ENCODE data around the gene ACOT4.
"Not testable (repeated sequence)": the region's sequence is repeated elsewhere in the genome, so short reads cannot be mapped to it uniquely, and the experiment has no call there.

Gene ACOT4

GRCh38 chr14:73591690-73592449 lies at the start of gene ACOT4:
ACOT4 (plus strand) TSS chr14:73591873; CDS start chr14:73591960, 87 bp downstream.
- DNase-seq (ENCODE audit: low spot score), result peak; percentile 69

DNA sequence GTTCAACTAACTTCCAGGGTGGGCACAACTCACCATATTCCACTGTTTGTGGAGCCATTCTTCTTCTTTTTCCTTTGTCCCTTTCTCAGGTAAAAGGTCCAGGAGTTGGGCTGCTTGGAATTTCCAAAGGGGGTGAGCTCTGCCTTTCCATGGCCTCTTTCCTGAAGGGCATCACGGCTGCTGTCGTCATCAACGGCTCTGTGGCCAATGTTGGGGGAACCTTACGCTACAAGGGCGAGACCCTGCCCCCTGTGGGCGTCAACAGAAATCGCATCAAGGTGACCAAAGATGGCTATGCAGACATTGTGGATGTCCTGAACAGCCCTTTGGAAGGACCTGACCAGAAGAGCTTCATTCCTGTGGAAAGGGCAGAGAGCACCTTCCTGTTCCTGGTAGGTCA lies 48.7 kb upstream of the ACOT4 start:
- not testable (repeated sequence) for DNase-seq (ENCODE audit: low spot score)

DNA sequence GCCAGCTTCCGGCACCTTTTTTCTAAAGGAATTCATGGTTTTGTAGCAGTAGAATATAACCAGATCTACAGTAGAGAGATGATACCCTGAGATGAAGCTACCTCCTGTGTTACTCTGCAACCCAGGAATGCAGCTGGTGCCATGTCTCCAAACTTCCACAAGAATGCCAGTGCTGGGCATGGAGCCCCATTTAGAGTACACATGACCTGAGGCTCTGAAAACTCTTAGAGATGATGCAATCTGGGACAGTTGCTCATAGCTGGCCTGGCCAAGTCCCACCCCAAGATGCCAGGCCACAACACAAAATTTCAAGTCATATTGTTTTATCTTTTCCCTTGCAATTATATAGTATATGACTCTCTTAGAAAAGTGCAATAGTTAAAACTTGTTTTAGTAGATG lies 46.3 kb upstream of the ACOT4 start:
- not testable (repeated sequence) for DNase-seq (ENCODE audit: low spot score)

GRCh38 chr14:73549097-73549496 lies 42.6 kb upstream of the ACOT4 start:
- not testable (repeated sequence) for DNase-seq (ENCODE audit: low spot score)

DNA sequence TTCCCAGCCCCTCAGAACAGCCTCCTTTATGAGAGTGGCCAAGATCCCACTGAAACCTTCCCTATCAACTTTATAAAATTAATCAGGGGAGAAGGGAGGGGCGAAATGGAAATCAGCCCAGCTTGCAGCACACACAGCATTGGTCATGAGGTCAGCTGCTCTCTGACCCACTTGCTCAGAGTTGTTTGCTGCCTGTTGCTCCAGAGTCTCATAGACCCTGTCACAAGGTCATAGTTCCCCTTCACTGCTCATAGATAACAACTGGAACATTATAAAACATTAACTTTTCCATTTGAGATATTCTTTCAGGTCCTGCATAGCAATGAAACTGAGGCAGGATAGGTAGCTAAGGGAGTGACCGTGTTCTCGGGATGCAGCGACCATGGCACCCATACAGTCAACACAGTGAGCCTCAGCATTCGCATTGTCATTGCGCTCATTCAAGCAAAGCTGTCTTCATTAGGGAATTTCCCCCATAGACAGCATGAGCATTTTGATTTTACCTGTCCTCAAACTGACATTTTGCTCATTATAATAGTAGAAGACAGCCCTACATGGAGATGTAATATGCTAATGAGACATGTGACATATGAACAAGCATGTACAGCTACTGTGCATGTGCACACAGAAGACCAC lies 41.7 kb upstream of the ACOT4 start:
- DNase-seq (ENCODE audit: low spot score), result not testable (repeated sequence)

GRCh38 chr14:73553845-73554244 lies 37.8 kb upstream of the ACOT4 start:
- DNase-seq (ENCODE audit: low spot score), result no peak

DNA sequence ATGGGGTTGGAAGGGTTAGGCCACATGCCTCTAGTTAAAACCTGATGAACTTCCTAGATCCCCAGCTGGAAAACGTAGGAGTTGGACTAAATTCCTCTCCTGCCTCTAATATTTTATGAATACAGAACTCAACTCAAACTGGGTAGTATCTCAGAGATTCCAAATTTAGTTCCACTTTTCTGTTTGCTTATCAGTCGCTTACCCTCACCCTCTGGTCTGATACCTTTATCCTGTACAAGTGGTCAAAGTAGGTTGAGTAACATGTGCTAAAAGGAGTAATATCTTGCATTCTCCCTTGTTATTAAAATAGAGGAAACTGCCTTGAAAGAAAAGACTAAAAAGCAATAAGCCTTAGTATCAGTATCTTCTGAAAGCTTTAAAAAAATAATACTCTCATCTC lies 34.5 kb upstream of the ACOT4 start:
- DNase-seq (ENCODE audit: low spot score), result not testable (repeated sequence)

DNA sequence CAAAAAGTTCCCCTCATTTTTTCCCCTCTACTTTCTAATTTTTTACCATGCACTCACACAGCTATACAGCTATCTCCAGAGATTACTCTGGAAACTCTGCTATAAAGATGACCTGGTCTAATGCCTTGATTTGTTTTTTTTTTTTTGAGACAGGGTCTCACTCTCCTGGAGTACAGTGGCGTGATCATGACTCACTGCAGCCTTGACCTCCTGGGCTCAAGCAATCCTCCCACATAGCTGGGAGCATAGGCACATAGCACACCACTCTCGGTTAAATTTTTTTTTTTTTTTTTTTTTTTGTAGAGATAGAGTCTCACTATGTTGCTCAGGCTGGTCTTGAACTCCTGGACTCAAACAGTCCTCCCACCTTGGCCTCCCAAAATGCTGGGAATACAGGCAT lies 33.4 kb upstream of the ACOT4 start:
- not testable (repeated sequence) for DNase-seq (ENCODE audit: low spot score)

DNA sequence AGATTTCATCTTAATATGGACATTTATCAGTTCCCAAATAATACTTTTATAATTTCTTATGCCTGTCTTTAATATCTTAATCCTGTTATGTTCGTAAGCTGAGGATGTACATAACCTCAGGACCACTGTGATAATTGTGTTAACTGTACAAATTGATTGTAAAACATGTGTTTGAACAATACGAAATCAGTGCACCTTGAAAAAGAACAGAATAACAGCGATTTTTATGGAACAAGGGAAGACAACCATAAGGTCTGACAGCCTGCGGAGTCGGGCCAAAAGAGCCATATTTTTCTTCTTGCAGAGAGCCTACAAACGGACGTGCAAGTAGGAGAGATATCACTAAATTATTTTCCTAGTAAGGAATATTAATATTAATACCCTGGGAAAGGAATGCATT lies 29.4 kb upstream of the ACOT4 start:
- not testable (repeated sequence) for DNase-seq (ENCODE audit: low spot score)

DNA sequence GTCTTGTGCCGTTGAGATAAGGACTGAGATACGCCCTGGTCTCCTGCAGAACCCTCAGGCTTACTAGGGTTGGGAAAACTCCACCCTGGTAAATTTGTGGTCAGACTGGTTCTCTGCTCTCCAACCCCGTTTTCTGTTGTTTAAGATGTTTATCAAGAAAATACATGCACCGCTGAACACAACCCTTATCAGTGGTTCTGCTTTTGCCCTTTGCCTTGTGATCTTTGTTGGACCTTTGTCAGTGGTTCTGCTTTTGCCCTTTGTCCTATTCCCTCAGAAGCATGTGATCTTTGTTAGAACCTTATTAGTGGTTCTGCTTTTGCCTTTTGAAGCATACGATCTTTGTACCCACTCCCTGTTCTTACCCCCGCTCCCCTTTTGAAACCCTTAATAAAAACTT lies 29.0 kb upstream of the ACOT4 start:
- not testable (repeated sequence) for DNase-seq (ENCODE audit: low spot score)

DNA sequence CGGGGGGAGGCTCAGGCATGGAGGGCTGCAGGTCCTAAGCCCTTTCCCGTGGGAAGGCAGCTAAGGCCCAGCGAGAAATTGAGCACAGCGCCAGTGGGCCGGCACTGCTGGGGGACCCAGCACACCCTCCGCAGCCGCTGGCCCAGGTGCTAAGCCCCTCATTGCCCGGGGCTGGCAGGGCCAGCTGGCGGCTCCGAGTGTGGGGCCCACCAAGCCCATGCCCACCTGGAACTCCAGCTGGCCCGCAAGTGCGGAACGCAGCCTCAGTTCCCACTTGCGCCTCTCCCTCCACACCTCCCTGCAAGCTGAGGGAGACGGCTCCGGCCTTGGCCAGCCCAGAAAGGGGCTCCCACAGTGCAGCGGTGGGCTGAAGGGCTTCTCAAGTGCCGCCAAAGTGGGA lies 25.2 kb upstream of the ACOT4 start:
- DNase-seq (ENCODE audit: low spot score), result not testable (repeated sequence)

DNA sequence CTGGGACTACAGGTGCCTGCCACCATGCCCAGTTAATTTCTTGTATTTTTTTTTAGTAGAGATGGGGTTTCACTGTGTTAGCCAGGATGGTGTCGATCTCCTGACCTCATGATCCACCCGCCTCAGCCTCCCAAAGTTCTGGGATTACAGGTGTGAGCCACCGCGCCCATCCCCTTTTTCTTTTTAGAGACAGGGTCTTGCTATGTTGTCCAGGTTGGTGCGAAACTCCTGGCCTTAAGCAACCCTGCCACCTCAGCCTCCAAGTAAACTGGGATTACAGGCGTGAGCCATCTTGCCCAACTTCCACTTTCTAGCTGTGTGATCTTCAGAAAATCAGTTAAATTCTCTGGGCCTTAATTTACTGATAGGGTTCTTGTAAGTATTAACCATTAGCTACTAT lies 24.7 kb upstream of the ACOT4 start:
- not testable (repeated sequence) for DNase-seq (ENCODE audit: low spot score)

DNA sequence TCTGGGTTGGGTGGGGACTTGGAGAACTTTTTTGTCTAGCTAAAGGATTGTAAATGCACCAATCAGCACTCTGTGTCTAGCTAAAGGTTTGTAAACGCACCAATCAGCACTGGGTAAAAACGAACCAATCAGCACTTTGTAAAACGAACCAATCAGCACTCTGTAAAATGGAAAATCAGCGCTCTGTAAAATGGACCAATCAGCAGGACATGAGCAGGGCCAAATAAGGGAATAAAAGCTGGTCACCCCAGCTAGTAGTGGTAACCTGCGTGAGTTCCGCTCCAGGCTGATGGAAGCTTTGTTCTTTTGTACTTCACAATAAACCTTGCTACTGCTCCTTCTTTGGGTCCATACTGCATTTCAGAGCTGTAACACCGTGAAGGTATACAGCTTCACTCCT lies 24.3 kb upstream of the ACOT4 start:
- DNase-seq (ENCODE audit: low spot score), result no peak

- no peak for DNase-seq (ENCODE audit: low spot score)
Observed at GRCh38 chr14:73567951-73568885, 23.5 kb upstream of the ACOT4 start.

DNA sequence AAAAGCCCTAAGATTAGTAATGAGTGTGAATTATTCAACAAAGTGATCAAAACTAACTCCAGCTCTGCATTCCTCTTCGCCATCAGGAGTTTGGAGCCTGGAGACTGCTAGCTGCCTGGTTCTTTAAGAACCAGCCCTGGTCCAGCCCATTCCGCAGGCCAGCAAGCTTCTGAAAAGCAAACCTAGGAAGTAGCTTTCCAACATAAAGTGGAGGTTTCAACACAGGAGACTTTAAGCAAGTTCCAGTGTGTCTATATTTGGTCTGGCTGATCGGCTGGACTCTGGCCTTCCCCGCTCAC lies 22.8 kb upstream of the ACOT4 start:
- DNase-seq (ENCODE audit: low spot score), result not testable (repeated sequence)

- peak; percentile 86 for DNase-seq (ENCODE audit: low spot score)
Observed at GRCh38 chr14:73569185-73569958, 22.3 kb upstream of the ACOT4 start, which contains the start of gene ACOT2. ACOT2 (plus strand) TSS chr14:73569213; CDS start chr14:73569241, 28 bp downstream.

DNA sequence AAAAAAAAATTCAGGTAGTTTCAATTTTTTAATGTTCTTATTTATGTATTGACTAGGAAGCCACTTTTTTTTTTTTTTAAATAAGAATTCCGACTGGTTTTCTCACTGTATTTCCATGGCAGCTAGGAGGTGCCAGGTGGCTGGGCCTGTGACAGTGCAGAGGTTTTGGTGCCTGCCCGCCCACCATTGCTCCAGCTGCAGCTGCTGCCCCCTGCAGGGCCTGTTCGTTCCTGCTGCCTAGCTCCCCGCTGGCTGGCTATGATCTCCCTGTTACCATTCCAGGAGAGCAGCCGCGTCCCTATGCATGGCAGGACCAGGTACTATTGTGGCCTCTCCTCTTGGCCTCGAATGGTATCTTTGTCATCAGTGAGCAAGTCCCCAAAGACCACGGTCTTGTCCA lies 20.8 kb upstream of the ACOT4 start:
- not testable (repeated sequence) for DNase-seq (ENCODE audit: low spot score)

DNA sequence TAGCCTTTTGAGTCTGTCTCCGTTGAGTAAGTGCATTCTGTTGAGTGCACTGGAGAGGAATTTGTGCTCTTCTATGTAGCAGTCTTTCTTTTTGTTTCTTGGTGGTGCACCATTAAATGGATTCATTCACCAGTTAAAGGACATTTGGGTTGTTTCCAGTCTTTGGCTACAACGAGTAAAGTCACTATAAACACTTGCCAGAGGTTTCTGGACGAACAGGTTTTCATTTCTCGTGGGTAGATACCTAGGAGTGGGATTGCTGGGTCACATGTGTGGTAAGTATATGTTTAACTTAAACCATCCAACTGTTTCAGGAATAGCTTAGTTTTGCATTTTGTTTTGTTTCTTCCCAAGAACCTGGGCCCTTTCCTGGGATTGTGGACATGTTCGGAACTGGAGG lies 18.6 kb upstream of the ACOT4 start:
- DNase-seq (ENCODE audit: low spot score), result not testable (repeated sequence)

GRCh38 chr14:73573740-73574139 lies 17.9 kb upstream of the ACOT4 start:
- DNase-seq (ENCODE audit: low spot score), result not testable (repeated sequence)

GRCh38 chr14:73574251-73574650 lies 17.4 kb upstream of the ACOT4 start:
- DNase-seq (ENCODE audit: low spot score), result not testable (repeated sequence)

GRCh38 chr14:73576391-73576790 lies 15.3 kb upstream of the ACOT4 start:
- no peak for DNase-seq (ENCODE audit: low spot score)

DNA sequence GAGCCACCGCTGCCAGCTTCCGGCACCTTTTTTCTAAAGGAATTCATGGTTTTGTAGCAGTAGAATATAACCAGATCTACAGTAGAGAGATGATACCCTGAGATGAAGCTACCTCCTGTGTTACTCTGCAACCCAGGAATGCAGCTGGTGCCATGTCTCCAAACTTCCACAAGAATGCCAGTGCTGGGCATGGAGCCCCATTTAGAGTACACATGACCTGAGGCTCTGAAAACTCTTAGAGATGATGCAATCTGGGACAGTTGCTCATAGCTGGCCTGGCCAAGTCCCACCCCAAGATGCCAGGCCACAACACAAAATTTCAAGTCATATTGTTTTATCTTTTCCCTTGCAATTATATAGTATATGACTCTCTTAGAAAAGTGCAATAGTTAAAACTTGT lies 14.5 kb upstream of the ACOT4 start:
- DNase-seq (ENCODE audit: low spot score), result not testable (repeated sequence)
